Iris pigment epithelial cell (primary cell): Measurements from ENCODE around the gene PAQR4.

ENCODE experiments used
- DNase-seq: peaks from one replicate; pipeline ENCODE4 v3.0.0-alpha.2; 2011; ENCODE audit warnings: low read depth

PAQR4 gene

GRCh38 chr16:3022208-3022683 is 53.1 kb downstream of the PAQR4 start:
- DNase-seq = peak; percentile 96

DNA sequence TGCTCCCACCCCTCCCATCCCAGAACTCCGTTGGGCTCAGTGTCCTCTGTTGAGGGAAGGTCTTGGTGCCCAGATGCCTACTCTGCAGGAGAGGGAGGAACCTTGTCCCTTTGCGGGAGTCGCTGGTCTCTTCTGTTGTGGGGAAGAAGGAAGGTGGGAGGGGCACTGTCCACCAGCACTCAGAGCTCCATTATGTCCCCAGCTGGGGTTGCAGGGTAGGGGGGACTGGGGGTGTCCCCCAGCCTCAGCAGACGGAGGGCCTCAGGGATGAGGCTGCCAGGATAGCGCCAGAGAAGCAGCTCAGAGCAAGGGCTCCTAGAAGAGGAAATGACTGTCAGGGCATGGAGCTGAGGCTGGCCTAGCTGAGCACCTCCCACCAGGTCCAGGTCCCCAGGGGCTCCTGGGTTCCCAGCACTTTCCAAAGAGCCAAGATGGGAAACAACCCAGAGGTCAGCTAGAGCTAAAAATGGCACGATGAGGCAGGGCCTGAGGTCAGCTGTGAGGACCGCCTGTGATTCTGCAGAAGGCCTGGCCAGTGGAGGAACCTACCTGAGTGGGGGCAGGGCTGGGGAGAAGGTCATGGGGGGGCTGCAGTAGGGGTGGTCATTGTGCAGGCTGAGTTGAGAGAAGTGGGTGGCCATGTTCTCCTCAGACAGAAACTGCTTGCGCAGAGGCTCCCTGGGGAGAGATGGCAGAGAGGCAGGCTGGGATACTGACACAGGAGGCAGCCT is 53.7 kb downstream of the PAQR4 start:
- DNase-seq = peak; percentile 12
